Smooth muscle cell (in vitro differentiated cells): ENCODE results near the gene NCOA6. TPM values are rescaled to one million over a fixed set of nuclear protein-coding genes. Genes with fewer than 3 reads are reported as not detected.

ENCODE experiments used
- DNase-seq: peaks from one replicate; lab custom pipeline; 2025; ENCODE audit not compliant: unreplicated experiment; lab: John Stamatoyannopoulos, UW
- H2AFZ ChIP-seq: fragments of 200-600 bp; sonication (generic); 2 replicates; pipeline ENCODE4 v1.6.0; 2016; ENCODE audit warnings: antibody characterized with exemption, low read depth, mild to moderate bottlenecking
- H3F3A ChIP-seq: fragments of 200-600 bp; sonication (generic); 2 replicates; pipeline ENCODE4 v1.6.0; 2017; ENCODE audit warnings: antibody characterized with exemption, low read depth
- H3K27ac ChIP-seq: fragments of 200-600 bp; sonication (generic); 2 replicates; pipeline ENCODE4 v1.5.1; 2016; ENCODE audit warnings: low read depth, mild to moderate bottlenecking
- H3K27me3 ChIP-seq: fragments of 200-600 bp; sonication (generic); 2 replicates; pipeline ENCODE4 v1.6.1; 2016; ENCODE audit warnings: low read depth, mild to moderate bottlenecking
- H3K36me3 ChIP-seq: fragments of 200-600 bp; sonication (generic); 2 replicates; pipeline ENCODE4 v1.5.1; 2016; ENCODE audit warnings: low read depth
- H3K4me1 ChIP-seq: fragments of 200-600 bp; sonication (generic); 2 replicates; pipeline ENCODE4 v1.5.1; 2016; ENCODE audit warnings: low read depth
- H3K4me2 ChIP-seq: fragments of 200-600 bp; sonication (generic); 2 replicates; pipeline ENCODE4 v1.6.0; 2016; ENCODE audit warnings: mild to moderate bottlenecking
- H3K4me3 ChIP-seq: fragments of 200-600 bp; sonication (generic); 2 replicates; pipeline ENCODE4 v1.5.1; 2016; ENCODE audit warnings: mild to moderate bottlenecking
- H3K79me2 ChIP-seq: fragments of 200-600 bp; sonication (generic); 2 replicates; pipeline ENCODE4 v1.6.0; 2016; ENCODE audit warnings: low read depth, mild to moderate bottlenecking
- H3K9ac ChIP-seq: fragments of 200-600 bp; sonication (generic); 2 replicates; pipeline ENCODE4 v1.6.0; 2016; ENCODE audit warnings: low read depth
- H3K9me3 ChIP-seq: fragments of 200-600 bp; sonication (generic); replicated peaks from 2 replicates; pipeline ENCODE4 v1.5.1; 2016; ENCODE audit warnings: low read depth
- H4K20me1 ChIP-seq: fragments of 200-600 bp; sonication (generic); 2 replicates; pipeline ENCODE4 v1.6.0; 2016; ENCODE audit warnings: low read depth
- CTCF ChIP-seq: fragments of 200-600 bp; sonication (generic); IDR thresholded peaks from 2 replicates; pipeline ENCODE4 v1.5.1; 2017; ENCODE audit warnings: borderline replicate concordance, mild to moderate bottlenecking, antibody characterized with exemption; ENCODE audit not compliant: insufficient read depth, poor library complexity, severe bottlenecking
- WGBS: methylation state at CpG from one replicate; pipeline ENCODE4 v1.1.7; 2016; ENCODE audit warnings: low lambda C conversion rate; 5-methylcytosine and 5-hydroxymethylcytosine counted together
- polyA plus RNA-seq: library from polyadenylated mRNA; unstranded; fragments of >200 nt; fragmentation: Nextera tagmentation; extraction: Ambion mirVana; gene quantifications from 2 replicates; pipeline ENCODE4 v1.2.1, GENCODE V29; 2016
- total RNA-seq: library from RNA; depleted of rRNA; stranded (reverse); fragments of >200 nt; gene quantifications from 2 replicates; pipeline ENCODE4 v1.2.3, GENCODE V29; 2014

Gene NCOA6
- total and polyA plus RNA-seq, 2 experiments from 2014 or later: 15.6 to 19.0 TPM

- Histone ChIP-seq H3K27me3 (no peaks in the 10 kb centered on the region), H2AFZ (no peak overlapping the region), H3K4me1 (no peaks in the 10 kb centered on the region), H3K9ac (no peak overlapping the region), H3K79me2 (no peaks in the 10 kb centered on the region), H3K4me3 (no peak overlapping the region), H3K27ac (no peak overlapping the region), H4K20me1 (no peaks in the 10 kb centered on the region), H3F3A (no peaks in the 10 kb centered on the region), H3K4me2 (no peak overlapping the region), H3K9me3 (no peaks in the 10 kb centered on the region), H3K36me3 (peaks cover 4% of the 10 kb centered on the region)
- DNase-seq: no peak
- WGBS: 100% methylated on average over 1 of the region's 1 CpG
- TF ChIP-seq CTCF: no peak
Measured at GRCh38 chr20:34743039-34743438, 82.4 kb downstream of the NCOA6 start.

GRCh38 chr20:34736106-34736735, 89.2 kb downstream of the NCOA6 start:
- Histone ChIP-seq H3K27me3 (no peaks in the 10 kb centered on the region), H3K4me3 (no peak overlapping the region), H3K27ac (no peak overlapping the region), H3K9me3 (no peaks in the 10 kb centered on the region), H3K36me3 (peaks cover 5% of the 10 kb centered on the region), H3K9ac (no peak overlapping the region), H3K79me2 (no peaks in the 10 kb centered on the region), H3F3A (no peaks in the 10 kb centered on the region), H4K20me1 (no peaks in the 10 kb centered on the region), H3K4me2 (no peak overlapping the region), H2AFZ (no peak overlapping the region), H3K4me1 (no peaks in the 10 kb centered on the region)
- WGBS: 92% methylated on average over 6 of the region's 6 CpGs
- no peak for DNase-seq
- TF ChIP-seq CTCF: no peak

- Histone ChIP-seq H3K9ac (no peak overlapping the region), H3K27me3 (no peaks in the 10 kb centered on the region), H3F3A (no peaks in the 10 kb centered on the region), H3K4me2 (no peak overlapping the region), H4K20me1 (no peaks in the 10 kb centered on the region), H3K27ac (no peak overlapping the region), H3K79me2 (no peaks in the 10 kb centered on the region), H3K4me3 (no peak overlapping the region), H3K4me1 (no peaks in the 10 kb centered on the region), H2AFZ (no peak overlapping the region), H3K36me3 (peaks cover 5% of the 10 kb centered on the region), H3K9me3 (no peaks in the 10 kb centered on the region)
- no peak for DNase-seq
- WGBS: 100% methylated on average over 1 of the region's 1 CpG
- TF ChIP-seq CTCF: no peak
Measured at GRCh38 chr20:34732523-34732922, 92.9 kb downstream of the NCOA6 start.

- H2AFZ ChIP-seq: no peak overlapping the region
- H3K79me2 ChIP-seq: no peaks in the 10 kb centered on the region
- 98% methylated on average over 2 of the region's 2 CpGs for WGBS
- H3K4me3 ChIP-seq: no peak overlapping the region
- H3K27ac ChIP-seq: no peak overlapping the region
- no peak overlapping the region for H3K9ac ChIP-seq
- no peak for DNase-seq
- no peaks in the 10 kb centered on the region for H4K20me1 ChIP-seq
- H3K9me3 ChIP-seq: no peaks in the 10 kb centered on the region
- H3K36me3 ChIP-seq: no peaks in the 10 kb centered on the region
- H3K27me3 ChIP-seq: no peaks in the 10 kb centered on the region
- H3F3A ChIP-seq: no peaks in the 10 kb centered on the region
- TF ChIP-seq CTCF: no peak
- no peaks in the 10 kb centered on the region for H3K4me1 ChIP-seq
- H3K4me2 ChIP-seq: no peak overlapping the region
Measured at GRCh38 chr20:34729416-34729815, 96.0 kb downstream of the NCOA6 start.
